ENCODE results near the gene GHRHR. TPM values are rescaled to one million over a fixed set of nuclear protein-coding genes. Genes with fewer than 3 reads are reported as not detected.

GHRHR gene
- total RNA-seq (2022; extraction: Qiagen RNA extraction; ENCODE audit: low read depth) = 0.29 TPM in 1 of 5 replicates, not detected in the others

DNA sequence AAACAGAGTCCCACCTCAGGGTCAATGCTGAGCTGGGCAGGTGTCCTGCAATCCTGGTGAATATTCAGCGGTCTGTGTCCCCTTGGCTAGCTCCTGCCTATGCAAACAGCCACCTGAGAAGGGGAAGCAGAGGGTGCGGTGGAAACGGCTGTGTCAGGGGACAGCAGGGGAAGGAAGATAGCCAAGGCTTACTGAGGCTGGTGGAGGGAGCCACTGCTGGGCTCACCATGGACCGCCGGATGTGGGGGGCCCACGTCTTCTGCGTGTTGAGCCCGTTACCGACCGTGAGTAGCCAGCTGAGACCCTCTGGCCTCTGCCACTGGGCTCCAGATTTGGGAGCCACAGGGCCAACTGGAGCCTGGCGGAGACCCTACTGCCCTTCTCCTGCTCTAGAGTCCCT lies at the start of gene GHRHR:
TSS of gene GHRHR (plus strand) at position 112 of the 400 bp plus-strand sequence. CDS start at position 228, 116 bp downstream.

Other genes with a start within 250 kb of the GHRHR start
- not detected in 5 replicates for gene INMT, start 211.8 kb upstream of the GHRHR start, total RNA-seq (2022; extraction: Qiagen RNA extraction; ENCODE audit: low read depth)
- gene MINDY4, start 192.5 kb upstream of the GHRHR start, total RNA-seq (2022; extraction: Qiagen RNA extraction; ENCODE audit: low read depth) = 2.8 to 3.3 TPM (median 3.0 TPM) in 5 replicates
- gene AQP1, start 52.1 kb upstream of the GHRHR start, total RNA-seq (2022; extraction: Qiagen RNA extraction; ENCODE audit: low read depth) = 0.32 to 0.58 TPM (median 0.37 TPM) in 5 replicates
- gene ADCYAP1R1, start 88.4 kb downstream of the GHRHR start, total RNA-seq (2022; extraction: Qiagen RNA extraction; ENCODE audit: low read depth) = 0.05 to 0.12 TPM (median 0.08 TPM) in 3 of 5 replicates, not detected in the others